ENCODE measurements around the gene TAS2R5. TPM values are rescaled to one million over a fixed set of nuclear protein-coding genes. Genes with fewer than 3 reads are reported as not detected.

TAS2R5 gene
- total RNA-seq, 1 donor from 2014 or later = 3.9 TPM

DNA sequence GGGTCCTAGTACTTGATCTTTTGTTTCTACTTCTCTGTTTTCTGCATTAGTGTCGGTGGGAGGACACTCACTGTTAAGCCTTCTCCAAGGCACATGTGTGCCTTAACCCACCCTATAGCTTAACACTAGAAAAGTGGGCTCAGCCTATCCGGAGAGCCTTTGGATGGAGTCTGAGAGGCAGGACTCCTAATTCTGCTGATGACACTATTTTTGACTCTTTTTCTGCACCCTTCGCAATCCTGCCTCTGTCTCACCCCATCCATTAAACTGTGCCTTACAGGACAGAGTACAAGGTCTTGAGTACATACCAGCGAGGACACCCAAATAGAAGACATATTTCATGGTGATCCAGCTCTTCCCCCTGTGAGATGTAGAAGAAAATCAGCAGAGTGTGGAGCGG, 50.7 kb downstream of the TAS2R5 start:
- no peaks in the 10 kb centered on the region for H3K36me3 ChIP-seq (ENCODE audit: control insufficient read depth, insufficient read depth, low read length)
- H3K27me3 ChIP-seq (ENCODE audit: control insufficient read depth, insufficient read depth, low read length) = no peaks in the 10 kb centered on the region
- peak; percentile 66 for FAIRE-seq
- no peak for DNase-seq (ENCODE audit: low read depth)
- TF ChIP-seq, protein P1, sequence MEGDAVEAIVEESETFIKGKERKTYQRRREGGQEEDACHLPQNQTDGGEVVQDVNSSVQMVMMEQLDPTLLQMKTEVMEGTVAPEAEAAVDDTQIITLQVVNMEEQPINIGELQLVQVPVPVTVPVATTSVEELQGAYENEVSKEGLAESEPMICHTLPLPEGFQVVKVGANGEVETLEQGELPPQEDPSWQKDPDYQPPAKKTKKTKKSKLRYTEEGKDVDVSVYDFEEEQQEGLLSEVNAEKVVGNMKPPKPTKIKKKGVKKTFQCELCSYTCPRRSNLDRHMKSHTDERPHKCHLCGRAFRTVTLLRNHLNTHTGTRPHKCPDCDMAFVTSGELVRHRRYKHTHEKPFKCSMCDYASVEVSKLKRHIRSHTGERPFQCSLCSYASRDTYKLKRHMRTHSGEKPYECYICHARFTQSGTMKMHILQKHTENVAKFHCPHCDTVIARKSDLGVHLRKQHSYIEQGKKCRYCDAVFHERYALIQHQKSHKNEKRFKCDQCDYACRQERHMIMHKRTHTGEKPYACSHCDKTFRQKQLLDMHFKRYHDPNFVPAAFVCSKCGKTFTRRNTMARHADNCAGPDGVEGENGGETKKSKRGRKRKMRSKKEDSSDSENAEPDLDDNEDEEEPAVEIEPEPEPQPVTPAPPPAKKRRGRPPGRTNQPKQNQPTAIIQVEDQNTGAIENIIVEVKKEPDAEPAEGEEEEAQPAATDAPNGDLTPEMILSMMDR (IDR thresholded peaks at IDR 0.05; ENCODE audit: insufficient read depth, low read length, severe bottlenecking) = no peak
- no peak overlapping the region for H3K4me3 ChIP-seq (ENCODE audit: low read depth, low read length)

Other genes starting within 250 kb of the TAS2R5 start
- gene AGK, start 238.8 kb upstream of the TAS2R5 start, total RNA-seq = 18.4 and 24.3 TPM in 2 replicates
- gene DENND11, start 88.1 kb upstream of the TAS2R5 start, total RNA-seq = 19.2 and 21.8 TPM in 2 replicates
- not detected in 2 replicates for gene WEE2, start 81.9 kb upstream of the TAS2R5 start, total RNA-seq
- gene SSBP1, start 51.9 kb upstream of the TAS2R5 start, total RNA-seq = 126 and 162 TPM in 2 replicates
- gene TAS2R3, start 26.1 kb upstream of the TAS2R5 start, total RNA-seq = 3.9 and 7.6 TPM in 2 replicates
- gene TAS2R4, start 13.5 kb upstream of the TAS2R5 start, total RNA-seq = 1.8 and 5.4 TPM in 2 replicates
- gene PRSS37, start 51.3 kb downstream of the TAS2R5 start, total RNA-seq = not detected in 2 replicates
- 0.26 TPM in 1 of 2 replicates, not detected in the other for gene OR9A4, start 126.2 kb downstream of the TAS2R5 start, total RNA-seq
- not detected in 2 replicates for gene CLEC5A, start 156.8 kb downstream of the TAS2R5 start, total RNA-seq
- gene TAS2R38, start 183.6 kb downstream of the TAS2R5 start, total RNA-seq = not detected in 2 replicates
- under 0.01 and 0.38 TPM in 2 replicates for gene MGAM, start 205.7 kb downstream of the TAS2R5 start, total RNA-seq